Ammon's horn (tissue), 1 donor: ENCODE results near the gene C2CD4C.
"Not testable (repeated sequence)": the region's sequence is repeated elsewhere in the genome, so short reads cannot be mapped to it uniquely, and the experiment has no call there.

Source experiments
- DNase-seq: peaks from one replicate; pipeline ENCODE4 v3.0.0-alpha.2; 2016; ENCODE audit warnings: low spot score

C2CD4C gene

GRCh38 chr19:398719-399118 is 10.2 kb downstream of the C2CD4C start:
- DNase-seq: no peak

DNA sequence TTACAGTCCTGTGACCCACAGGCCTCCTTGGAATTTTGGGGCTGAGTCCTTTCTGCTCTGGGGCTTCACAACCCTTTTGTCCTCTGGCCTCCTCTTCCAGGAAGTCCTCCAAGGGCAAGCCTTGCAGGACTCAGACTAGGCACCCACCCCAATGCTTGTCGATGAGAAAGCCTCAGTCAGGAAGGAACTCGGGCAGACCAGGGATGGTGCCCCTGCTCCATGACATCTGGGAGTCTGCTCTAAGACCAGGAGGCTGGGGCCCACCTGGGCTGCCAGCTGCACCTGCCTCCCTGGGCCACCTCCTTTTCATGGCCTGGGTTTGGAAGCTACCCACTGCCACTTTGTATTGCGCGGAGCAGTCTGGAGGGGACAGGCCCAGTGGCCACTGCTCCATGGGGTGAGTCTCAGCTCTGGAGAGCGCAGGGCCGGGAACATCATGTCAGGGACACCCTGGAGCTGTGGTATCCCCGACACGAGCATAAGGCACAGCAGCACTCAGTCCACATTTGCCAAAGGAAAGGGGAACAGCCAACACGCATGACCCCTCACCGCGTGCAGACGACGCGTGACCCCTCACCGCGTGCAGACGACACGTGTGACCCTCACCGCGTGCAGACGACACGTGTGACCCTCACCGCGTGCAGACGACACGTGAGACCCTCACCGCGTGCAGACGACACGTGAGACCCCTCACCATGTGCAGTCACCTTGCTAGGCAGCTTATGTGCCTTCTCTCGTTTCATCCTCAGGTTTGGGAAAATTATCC is 10.8 kb downstream of the C2CD4C start:
- DNase-seq: no peak

- no peak for DNase-seq
Observed at GRCh38 chr19:397321-397720, 11.6 kb downstream of the C2CD4C start.

- no peak for DNase-seq
Observed at GRCh38 chr19:395467-395866, 13.5 kb downstream of the C2CD4C start.

- DNase-seq: not testable (repeated sequence)
Observed at GRCh38 chr19:394857-395256, 14.1 kb downstream of the C2CD4C start.

DNA sequence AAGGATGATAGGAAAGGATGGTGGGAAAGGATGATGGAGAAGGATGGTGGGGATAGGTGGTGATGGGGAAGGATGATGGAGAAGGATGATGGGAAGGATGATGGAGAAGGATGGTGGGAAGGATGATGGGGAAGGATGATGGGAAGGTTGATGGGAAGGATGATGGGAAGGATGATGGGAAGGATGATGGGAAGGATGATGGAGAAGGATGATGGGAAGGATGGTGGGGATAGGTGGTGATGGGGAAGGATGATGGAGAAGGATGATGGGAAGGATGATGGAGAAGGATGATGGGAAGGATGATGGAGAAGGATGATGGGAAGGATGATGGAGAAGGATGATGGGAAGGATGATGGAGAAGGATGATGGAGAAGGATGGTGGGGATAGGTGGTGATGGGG is 15.4 kb downstream of the C2CD4C start:
- not testable (repeated sequence) for DNase-seq

DNA sequence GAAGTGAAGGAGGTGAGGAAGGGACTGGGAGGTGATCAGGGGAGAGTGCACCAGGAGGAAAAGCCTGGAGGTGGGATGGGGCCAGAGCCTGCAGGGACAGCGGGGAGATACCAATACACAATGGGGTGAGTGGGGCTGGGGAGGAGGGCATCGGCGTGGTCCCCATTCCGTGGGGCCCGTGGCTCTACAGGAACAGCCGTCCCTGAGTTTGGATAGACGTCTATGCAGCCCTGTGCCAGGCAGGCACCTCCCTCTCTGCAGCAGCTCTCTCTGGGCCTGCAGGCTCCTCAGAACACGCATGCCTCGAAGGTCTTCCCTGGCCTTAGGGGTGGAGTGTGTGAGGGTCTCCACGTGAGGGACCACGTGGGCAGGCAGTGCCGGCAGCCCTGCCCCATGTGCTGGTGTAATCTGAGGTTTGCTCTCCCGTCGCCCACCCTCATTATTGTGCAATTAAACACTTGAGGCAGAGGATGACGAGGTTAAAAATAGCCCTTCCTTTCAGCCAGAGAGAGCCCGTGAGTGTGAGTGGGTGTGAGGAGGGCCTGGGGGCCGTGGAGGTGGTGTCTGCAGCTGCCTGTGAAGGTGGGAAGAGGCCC is 16.5 kb downstream of the C2CD4C start:
- DNase-seq: no peak

DNA sequence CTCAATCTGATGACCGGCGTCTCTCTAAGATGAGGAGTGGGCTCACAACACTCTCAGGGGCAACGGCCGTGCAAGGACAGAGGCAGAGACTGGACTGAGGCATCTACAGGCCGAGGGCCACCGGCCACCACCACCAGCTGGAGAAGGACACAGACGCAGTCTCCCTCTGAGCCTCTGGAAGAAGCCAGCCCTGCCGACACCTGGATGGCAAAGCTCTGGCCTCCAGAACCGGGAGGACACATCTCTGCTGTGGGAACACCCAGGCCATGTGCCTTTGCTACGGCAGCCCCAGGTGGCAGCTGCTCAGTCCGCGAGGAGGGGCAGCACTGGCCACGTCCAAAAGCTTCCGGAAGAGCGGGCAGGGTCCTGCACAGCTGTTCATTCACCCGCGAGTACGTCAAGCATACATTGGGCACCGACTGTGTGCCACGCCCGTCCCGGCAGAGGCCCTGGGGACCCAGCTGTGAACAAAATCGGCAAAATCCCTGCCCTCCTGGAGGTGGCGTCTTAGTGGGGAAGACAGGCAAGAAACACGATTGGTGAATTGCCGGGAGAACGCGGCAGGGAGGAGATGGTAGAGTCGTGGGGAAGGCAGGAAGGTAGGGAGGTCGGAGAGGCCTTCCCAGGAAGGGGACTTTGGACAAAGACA is 17.1 kb downstream of the C2CD4C start:
- no peak for DNase-seq

DNA sequence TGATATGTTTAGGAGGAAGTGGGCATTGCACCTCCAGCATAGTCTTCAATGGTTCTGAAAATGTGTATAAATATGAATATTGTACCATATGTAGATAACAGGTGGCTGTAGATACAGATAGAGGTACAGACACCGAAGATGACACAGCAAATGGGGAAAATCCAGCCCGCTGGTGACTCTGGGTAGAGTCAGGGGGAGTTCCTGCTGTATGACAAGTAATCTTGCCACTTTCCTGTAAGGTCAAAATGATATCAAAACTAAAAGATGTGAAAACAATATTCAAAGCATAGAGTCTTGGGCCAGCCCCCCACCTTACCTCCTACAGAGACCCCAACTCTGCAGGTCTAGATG is 17.8 kb downstream of the C2CD4C start:
- no peak for DNase-seq

DNA sequence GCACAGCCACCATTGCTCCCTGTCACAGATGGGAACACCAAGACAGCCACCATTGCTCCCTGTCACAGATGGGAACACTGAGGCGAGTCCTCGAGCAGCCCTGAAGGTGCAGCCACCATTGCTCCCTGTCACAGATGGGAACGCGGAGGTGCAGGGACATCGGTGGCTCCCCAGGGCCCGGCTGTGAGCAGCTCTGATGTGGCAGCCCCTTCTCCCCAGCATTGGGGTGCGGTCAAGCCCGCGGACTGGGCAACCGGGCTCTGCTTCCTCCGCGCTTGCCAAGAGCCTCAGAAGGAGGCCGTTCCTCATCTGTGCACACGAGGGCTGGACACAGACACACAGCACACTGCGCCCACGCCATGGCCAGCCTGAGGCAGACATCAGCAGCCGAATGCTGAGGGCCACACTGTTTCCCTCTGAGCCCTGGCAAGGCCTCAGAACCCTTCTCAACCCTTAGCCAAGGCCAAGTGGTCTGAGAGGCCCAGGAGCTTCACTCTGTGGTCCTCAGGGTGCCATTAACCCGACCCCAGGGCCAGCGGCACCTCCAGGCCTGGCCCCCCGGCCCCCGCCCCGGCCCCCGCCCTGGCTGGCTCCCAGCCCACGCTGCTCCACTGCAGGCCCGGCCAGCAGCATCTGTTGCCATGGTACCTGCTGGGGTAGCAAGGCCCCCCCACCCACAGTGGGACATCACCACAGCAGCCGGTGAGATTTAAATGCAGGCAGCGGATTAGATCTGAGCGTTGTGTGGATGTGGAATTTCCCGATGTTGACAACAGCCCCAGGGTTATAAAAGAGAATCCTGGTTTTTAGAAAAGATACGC is 18.4 kb downstream of the C2CD4C start:
- no peak for DNase-seq

- no peak for DNase-seq
Observed at GRCh38 chr19:389935-390289, 19.0 kb downstream of the C2CD4C start.

- no peak for DNase-seq
Observed at GRCh38 chr19:389255-389934, 19.6 kb downstream of the C2CD4C start.

DNA sequence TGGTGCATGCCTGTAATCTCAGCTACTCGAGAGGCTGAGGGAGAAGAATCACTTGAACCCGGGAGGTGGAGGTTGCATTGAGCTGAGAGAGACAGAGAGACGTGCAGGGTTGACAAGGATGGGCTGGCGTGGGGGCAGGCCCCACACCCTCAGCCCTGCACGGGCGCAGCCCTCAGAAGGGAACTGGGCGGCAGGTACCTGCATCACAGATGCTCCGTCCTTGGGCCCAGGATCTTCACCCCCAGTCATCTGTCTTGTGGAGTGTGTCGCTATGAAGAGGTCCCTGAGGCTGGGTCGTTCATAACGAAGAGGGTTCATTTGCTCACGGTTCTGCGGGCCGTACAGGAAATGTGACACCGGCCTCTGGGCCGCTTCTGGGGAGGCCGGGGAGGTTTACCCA is 20.3 kb downstream of the C2CD4C start:
- DNase-seq: no peak

DNA sequence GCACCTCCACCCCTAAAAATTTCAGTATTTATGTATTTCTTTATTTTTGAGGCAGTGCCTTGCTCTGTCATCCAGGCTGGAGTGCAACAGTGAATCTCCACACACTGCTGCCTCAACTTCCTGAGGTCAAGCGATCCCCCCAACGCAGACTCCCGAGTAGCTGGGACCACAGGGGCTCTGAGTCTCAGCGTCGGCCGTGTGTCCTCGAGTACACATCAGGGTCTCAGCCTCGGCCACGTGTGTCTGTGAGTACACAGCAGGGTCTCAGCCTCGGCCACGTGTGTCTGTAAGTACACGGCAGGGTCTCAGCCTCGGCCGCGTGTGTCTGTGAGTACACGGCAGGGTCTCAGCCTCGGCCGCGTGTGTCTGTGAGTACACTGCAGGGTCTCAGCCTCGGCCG is 21.2 kb downstream of the C2CD4C start:
- DNase-seq: no peak

DNA sequence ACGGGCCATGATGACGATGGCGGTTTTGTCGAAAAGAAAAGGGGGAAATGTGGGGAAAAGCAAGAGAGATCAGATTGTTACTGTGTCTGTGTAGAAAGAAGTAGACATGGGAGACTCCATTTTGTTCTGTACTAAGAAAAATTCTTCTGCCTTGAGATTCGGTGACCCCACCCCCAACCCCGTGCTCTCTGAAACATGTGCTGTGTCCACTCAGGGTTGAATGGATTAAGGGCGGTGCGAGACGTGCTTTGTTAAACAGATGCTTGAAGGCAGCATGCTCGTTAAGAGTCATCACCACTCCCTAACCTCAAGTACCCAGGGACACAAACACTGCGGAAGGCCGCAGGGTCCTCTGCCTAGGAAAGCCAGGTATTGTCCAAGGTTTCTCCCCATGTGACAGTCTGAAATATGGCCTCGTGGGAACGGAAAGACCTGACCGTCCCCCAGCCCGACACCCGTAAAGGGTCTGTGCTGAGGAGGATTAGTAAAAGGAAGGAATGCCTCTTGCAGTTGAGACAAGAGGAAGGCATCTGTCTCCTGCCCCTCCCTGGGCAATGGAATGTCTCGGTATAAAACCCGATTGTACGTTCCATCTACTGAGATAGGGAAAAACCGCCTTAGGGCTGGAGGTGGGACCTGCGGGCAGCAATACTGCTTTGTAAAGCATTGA is 22.2 kb downstream of the C2CD4C start:
- DNase-seq: not testable (repeated sequence)

- not testable (repeated sequence) for DNase-seq
Observed at GRCh38 chr19:386189-386588, 22.8 kb downstream of the C2CD4C start.

- no peak for DNase-seq
Observed at GRCh38 chr19:384799-385169, 24.2 kb downstream of the C2CD4C start.

DNA sequence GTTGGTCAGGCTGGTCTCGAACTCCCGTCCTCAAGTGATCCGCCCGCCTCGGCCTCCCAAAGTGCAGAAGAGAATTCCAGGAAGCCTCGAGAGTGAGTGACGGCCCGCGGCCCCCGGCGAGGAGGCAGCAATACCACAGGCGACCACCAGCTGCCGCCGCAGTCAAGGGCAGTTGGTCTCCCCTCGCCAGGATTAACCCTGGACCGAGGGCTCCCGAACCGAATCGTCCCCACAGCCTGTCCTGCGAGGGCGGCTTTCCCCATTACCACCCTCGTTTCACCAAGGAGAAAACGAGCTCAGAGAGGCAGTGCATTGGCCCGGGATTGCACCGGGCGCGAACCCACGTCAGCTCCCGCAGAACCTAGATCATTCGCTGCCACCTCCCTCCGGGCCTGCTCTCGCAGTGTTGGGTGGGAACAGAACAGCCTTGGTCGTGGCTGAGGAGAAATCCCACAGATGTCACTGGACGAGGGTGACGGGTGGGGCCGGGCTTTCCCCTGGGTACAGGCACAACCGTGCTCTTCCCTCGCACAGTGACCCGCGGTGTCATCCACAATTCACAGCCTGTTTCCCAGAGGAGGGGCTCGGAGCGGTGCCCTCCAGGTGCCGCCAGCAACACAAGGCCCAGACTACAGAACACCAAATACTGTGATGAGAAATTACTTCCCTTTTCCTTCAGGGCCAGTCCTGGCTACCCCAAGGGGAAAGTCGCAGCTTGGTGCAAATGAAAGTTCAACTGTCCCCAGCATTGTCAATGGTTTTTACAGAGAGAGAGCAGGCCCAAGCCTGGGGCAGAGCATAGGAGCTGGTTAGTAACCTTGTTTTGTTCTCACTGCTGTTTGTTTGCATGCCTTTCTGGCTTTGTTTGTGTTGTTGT is 24.8 kb downstream of the C2CD4C start:
- DNase-seq: no peak

- no peak for DNase-seq
Observed at GRCh38 chr19:383040-383439, 25.9 kb downstream of the C2CD4C start.

- DNase-seq: not testable (repeated sequence)
Observed at GRCh38 chr19:382578-382977, 26.4 kb downstream of the C2CD4C start.

GRCh38 chr19:381901-382300 is 27.0 kb downstream of the C2CD4C start:
- DNase-seq: not testable (repeated sequence)
